Mesodermal cell (in vitro differentiated cells): Measurements from ENCODE around the gene ARHGAP10. TPM values are rescaled to one million over a fixed set of nuclear protein-coding genes. Genes with fewer than 3 reads are reported as not detected.
A peak's percentile ranks its signal among the peaks of the same experiment; 100 is the strongest.

Source experiments
- H3K27ac ChIP-seq: 2 replicates; pipeline ENCODE4 v1.7.0; 2013; ENCODE audit warnings: mild to moderate bottlenecking, low read depth, low read length, moderate library complexity; ENCODE audit not compliant: severe bottlenecking
- H3K36me3 ChIP-seq: 2 replicates; pipeline ENCODE4 v1.7.1; 2013; ENCODE audit warnings: mild to moderate bottlenecking, low read length, moderate library complexity; ENCODE audit not compliant: control insufficient read depth, insufficient read depth
- H3K4me1 ChIP-seq: one replicate; pipeline ENCODE4 v1.7.1; 2013; ENCODE audit warnings: mild to moderate bottlenecking, low read length; ENCODE audit not compliant: insufficient read depth, control insufficient read depth, poor library complexity, severe bottlenecking
- H3K4me3 ChIP-seq: 2 replicates; pipeline ENCODE4 v1.7.0; 2013; ENCODE audit warnings: low read length, control low read depth, mild to moderate bottlenecking; ENCODE audit not compliant: insufficient read depth, poor library complexity, severe bottlenecking; ENCODE audit errors: extremely low read depth
- H3K9me3 ChIP-seq: 2 replicates; pipeline ENCODE4 v1.7.1; 2013; ENCODE audit warnings: mild to moderate bottlenecking, low read length, moderate library complexity; ENCODE audit not compliant: control insufficient read depth
- WGBS, 2 experiments: methylation state at CpG; one replicate each; pipeline ENCODE4 v1.1.5; 2013; ENCODE audit warnings: missing lambda C conversion rate in 2 of 2; ENCODE audit not compliant: insufficient coverage in 2 of 2; 5-methylcytosine and 5-hydroxymethylcytosine counted together
- polyA plus RNA-seq, 2 experiments: library from polyadenylated mRNA; stranded (reverse); fragments of 50-300 nt; gene quantifications; one replicate each; pipeline ENCODE4 v1.2.3, GENCODE V29; 2013

ARHGAP10 gene, protein sequence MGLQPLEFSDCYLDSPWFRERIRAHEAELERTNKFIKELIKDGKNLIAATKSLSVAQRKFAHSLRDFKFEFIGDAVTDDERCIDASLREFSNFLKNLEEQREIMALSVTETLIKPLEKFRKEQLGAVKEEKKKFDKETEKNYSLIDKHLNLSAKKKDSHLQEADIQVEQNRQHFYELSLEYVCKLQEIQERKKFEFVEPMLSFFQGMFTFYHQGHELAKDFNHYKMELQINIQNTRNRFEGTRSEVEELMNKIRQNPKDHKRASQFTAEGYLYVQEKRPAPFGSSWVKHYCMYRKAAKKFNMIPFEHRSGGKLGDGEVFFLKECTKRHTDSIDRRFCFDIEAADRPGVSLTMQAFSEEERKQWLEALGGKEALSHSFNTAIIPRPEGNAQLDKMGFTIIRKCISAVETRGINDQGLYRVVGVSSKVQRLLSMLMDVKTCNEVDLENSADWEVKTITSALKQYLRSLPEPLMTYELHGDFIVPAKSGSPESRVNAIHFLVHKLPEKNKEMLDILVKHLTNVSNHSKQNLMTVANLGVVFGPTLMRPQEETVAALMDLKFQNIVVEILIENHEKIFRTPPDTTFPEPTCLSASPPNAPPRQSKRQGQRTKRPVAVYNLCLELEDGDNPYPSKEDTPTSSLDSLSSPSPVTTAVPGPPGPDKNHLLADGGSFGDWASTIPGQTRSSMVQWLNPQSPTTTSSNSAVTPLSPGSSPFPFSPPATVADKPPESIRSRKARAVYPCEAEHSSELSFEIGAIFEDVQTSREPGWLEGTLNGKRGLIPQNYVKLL
- 13.1 TPM for polyA plus RNA-seq (2013, experiment 1 of 2)
- 16.7 TPM for polyA plus RNA-seq (2013, experiment 2 of 2)

DNA sequence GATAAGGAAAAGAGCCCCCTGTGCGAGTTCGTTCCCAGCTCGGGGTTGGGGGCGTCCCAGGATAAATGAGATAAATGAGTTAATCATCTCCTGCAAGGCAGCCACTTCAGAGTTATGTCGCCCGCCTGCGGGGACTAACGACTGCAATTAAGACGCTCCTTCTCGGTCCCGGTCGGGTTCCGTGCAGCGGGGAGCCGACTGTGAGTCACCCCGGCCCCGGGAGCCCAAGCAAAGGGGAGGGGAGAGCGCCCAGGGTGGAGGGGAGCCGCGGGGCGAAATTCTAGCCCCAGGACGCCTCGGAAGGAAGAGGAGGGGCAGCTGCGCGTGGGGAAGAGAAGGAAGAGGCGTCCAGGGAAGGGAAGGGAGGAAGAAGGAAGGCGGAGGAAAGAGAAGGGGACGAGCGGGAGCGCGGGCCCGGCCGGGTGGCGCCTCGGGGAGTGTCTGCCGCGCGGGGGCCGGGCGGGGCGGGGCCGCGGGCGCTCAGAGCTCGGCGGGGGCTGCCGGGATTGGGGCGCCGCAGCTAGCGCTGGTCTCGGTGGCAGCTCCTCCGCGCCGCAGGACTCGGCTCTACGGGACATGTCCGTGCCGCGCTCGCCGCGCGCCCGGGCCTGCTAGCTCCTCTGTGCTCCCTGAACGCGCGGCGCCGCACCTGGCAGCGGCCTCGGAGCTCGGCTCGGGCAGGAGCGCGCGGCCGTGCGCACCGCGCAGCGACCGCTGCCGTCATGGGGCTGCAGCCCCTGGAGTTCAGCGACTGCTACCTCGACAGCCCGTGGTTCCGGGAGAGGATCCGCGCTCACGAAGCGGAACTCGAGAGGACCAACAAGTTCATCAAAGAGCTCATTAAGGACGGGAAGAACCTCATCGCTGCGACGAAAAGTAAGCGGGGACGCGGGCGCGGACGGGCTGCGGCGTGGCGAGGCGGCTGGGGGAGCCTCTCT lies at the start of gene ARHGAP10:
TSS of gene ARHGAP10 (plus strand) at position 509 of the 938 bp plus-strand sequence. CDS start at position 723, 214 bp downstream.
- Histone ChIP-seq H3K9me3 (no peaks in the 10 kb centered on the region), H3K27ac (peak within 1 kb of the TSS; percentile 52), H3K4me3 (peak within 1 kb of the TSS; percentile 84), H3K4me1 (peaks cover 42% of the 10 kb centered on the region), H3K36me3 (no peaks in the 10 kb centered on the region)
- 0 to 1% methylated on average over 77 to 82 of the region's 106 CpGs for WGBS, 2 experiments

DNA sequence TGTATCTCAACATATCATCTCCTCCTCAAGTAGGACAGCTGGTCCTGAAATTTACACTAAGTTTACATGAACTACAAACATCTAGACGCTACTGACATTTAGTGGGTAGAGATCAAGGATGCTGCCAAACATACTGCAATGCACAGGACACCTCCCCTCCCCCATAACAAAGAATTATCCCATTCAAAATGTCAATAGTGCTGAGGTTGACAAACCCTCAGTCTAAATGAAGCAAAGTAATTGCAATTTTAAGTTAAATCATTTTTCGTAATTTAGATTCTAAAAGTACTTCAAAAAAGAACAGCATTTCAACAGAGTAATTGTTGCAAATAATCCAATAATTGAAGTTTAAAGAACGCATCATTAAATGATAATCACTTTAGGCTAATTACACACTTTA lies 49.1 kb upstream of the ARHGAP10 start:
- Histone ChIP-seq H3K4me1 (no peaks in the 10 kb centered on the region), H3K36me3 (peaks cover 11% of the 10 kb centered on the region), H3K4me3 (peak overlapping the region; percentile 81), H3K9me3 (no peaks in the 10 kb centered on the region), H3K27ac (no peak overlapping the region)
- WGBS, 2 experiments: no CpG with 5 or more reads among the region's 3 CpGs

- no peaks in the 10 kb centered on the region for H3K9me3 ChIP-seq
- H3K4me1 ChIP-seq: no peaks in the 10 kb centered on the region
- peak overlapping the region; percentile 81 for H3K4me3 ChIP-seq
- H3K27ac ChIP-seq: no peak overlapping the region
- peaks cover 11% of the 10 kb centered on the region for H3K36me3 ChIP-seq
- 19 to 30% methylated on average over 5 to 10 of the region's 10 CpGs for WGBS, 2 experiments
These were observed 48.7 kb upstream of the ARHGAP10 start for GRCh38 chr4:147683188-147683591.

DNA sequence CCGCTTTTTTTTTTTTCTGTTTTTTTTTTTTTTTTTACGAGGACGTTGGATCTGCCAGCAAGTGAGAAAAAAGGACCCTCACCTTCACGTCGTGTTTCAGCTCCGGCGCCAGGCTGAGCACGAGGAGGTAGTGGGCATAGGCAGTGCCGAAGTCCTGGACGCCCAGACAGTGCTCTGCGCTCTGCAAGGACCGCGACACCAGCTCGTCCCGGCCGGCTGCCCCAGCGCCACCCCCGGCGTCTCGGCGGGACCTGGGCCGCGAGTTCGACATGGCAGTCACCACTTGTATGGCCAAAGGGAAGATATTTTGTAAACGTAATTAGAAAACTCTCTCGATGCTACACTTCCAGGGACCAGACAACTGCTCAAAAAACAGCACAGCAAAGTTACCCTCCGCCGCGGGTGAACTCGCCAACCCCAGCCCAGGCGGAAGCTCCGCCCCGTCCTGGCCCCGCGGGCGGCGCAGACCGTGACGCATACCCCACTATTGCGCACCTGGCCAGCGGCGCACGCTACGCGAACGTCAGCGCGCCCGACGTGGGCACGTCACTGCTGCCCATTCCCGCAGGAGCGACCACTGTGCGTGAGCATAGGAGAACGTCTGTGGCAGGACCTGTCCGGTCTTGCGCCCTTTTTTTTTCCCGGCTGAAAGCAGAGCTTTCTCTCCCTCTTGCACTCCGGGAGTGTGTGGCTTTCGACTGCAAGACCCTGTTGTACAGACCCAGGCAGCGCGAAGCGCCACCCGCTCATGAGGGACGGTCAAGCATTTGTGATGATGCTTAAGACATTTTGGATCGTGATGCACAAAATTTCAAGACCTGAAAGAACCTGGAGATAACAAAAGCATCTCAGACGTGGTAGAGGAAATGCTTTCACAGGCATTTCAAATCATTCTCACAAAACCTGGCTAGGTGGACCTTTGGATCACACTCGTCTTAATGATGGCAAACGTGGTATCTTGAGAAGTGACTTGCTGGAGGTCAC lies 47.9 kb upstream of the ARHGAP10 start, which contains the start of gene PRMT9:
TSS of gene PRMT9 (minus strand) at position 447 of the 984 bp plus-strand sequence. CDS start at position 271, 176 bp downstream.
- Histone ChIP-seq H3K9me3 (no peaks in the 10 kb centered on the region), H3K27ac (peak within 1 kb of the TSS; percentile 78), H3K4me3 (peak within 1 kb of the TSS; percentile 81), H3K4me1 (no peaks in the 10 kb centered on the region), H3K36me3 (peaks cover 3% of the 10 kb centered on the region)
- WGBS, 2 experiments: 3% methylated on average over 30 to 60 of the region's 69 CpGs

- no peaks in the 10 kb centered on the region for H3K36me3 ChIP-seq
- WGBS, 2 experiments: 83 to 100% methylated on average over 3 to 4 of the region's 4 CpGs
- H3K27ac ChIP-seq: no peak overlapping the region
- H3K9me3 ChIP-seq: no peaks in the 10 kb centered on the region
- H3K4me1 ChIP-seq: no peaks in the 10 kb centered on the region
- no peak overlapping the region for H3K4me3 ChIP-seq
These were observed 42.8 kb upstream of the ARHGAP10 start for GRCh38 chr4:147689067-147689466.

DNA sequence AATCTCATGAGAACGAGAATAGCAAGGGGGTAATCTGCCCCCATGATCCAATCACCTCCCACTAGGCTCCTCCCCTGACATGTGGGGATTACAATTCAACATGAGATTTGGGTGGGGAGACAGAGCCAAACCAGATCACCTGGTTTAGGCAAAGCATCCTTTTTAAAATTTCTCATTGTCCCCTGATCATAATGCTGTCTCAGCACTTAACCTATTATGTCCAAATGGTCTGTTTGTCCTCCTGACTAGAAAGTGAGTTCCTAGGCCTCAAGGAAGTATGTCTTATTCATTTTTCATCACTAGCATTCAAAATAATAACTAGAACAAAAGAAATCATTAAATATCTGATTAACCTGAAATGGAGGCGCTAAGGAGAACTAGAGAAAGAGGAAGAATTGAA lies 40.1 kb upstream of the ARHGAP10 start:
- Histone ChIP-seq H3K4me3 (no peak overlapping the region), H3K9me3 (no peaks in the 10 kb centered on the region), H3K4me1 (no peaks in the 10 kb centered on the region), H3K27ac (no peak overlapping the region), H3K36me3 (no peaks in the 10 kb centered on the region)
- no CpG with 5 or more reads among the region's 2 CpGs for WGBS, 2 experiments

DNA sequence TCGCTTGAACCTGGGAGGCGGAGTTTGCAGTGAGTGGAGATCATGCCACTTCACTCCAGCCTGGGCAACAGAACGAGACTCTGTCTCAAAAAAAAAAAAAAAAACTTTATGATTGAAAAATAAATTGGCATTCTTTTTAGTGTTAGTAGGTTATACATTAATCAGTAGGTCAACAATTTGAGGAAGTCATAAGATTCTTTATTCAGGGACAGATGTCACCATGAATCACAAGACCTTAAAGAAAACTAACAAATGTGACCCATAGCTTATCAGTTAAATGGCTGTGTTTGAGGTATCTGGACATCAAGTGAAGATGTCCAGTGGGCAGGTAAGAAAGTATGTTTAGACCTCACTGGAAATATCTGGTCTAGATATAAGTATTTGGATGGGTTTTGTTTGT lies 38.7 kb upstream of the ARHGAP10 start:
- H3K4me1 ChIP-seq: no peaks in the 10 kb centered on the region
- no peak overlapping the region for H3K27ac ChIP-seq
- no peaks in the 10 kb centered on the region for H3K36me3 ChIP-seq
- no peaks in the 10 kb centered on the region for H3K9me3 ChIP-seq
- H3K4me3 ChIP-seq: no peak overlapping the region
- 92 to 100% methylated on average over 1 to 2 of the region's 3 CpGs for WGBS, 2 experiments

DNA sequence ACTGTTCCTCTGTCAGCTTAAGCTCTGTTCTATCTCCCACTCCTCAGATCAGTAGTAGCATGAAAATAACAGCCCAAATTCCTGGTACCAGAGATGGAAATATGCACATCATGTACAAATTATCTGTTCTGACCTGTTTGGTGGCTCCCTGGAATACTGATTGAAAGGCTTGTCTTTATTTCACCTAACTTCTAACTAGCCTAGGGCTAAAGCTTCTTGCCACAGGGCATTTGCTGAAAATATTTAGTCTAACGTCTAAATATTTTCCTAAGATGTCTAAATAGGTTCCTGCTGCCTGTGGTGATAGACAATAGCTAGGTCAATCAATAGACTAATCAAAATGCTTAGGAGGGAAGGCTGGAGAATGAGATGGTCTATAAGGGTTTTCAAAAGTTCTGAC lies 35.0 kb upstream of the ARHGAP10 start:
- Histone ChIP-seq H3K4me3 (no peak overlapping the region), H3K4me1 (no peaks in the 10 kb centered on the region), H3K36me3 (no peaks in the 10 kb centered on the region), H3K9me3 (no peaks in the 10 kb centered on the region), H3K27ac (no peak overlapping the region)
- no CpG with 5 or more reads among the region's 1 CpG for WGBS, 2 experiments

DNA sequence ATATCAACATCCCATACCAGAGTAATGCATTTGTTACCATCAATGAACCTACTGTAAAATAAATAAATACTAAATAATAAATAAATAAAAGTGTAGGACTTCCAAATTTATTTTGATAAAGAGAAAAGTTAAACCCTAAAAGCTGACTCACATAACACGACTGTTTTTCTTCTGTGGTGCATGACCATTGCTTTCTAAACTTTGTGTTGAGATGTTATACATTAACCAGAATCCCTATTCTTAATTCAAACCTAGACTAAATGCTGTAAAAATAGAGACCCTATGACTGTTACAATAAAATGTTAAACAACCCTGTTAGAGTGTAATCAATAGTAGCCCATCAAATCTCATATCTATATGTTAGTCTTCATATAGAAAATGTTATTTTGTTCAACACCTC lies 27.0 kb upstream of the ARHGAP10 start:
- Histone ChIP-seq H3K36me3 (no peaks in the 10 kb centered on the region), H3K9me3 (no peaks in the 10 kb centered on the region), H3K4me3 (no peak overlapping the region), H3K4me1 (no peaks in the 10 kb centered on the region), H3K27ac (no peak overlapping the region)
- WGBS, 2 experiments: no CpG with 5 or more reads among the region's 1 CpG
